HG03558 (cell line): Measurements from ENCODE around the gene PLB1.

ENCODE experiments used
- ATAC-seq: cut with Tn5 transposase; IDR thresholded peaks from one replicate; pipeline ENCODE4 v1.9.1; 2021; ENCODE audit warnings: moderate number of reproducible peaks; ENCODE audit not compliant: unreplicated experiment; ENCODE audit errors: extremely low read depth

Gene PLB1

GRCh38 chr2:28495551-28496250 is at the start of gene PLB1:
Gene PLB1 (plus strand): TSS chr2:28496060. CDS start chr2:28496115, 55 bp downstream.
- ATAC-seq = no peak

GRCh38 chr2:28446531-28446930 is 49.3 kb upstream of the PLB1 start:
- ATAC-seq = no peak

GRCh38 chr2:28447086-28447485 is 48.8 kb upstream of the PLB1 start:
- no peak for ATAC-seq

- no peak for ATAC-seq
These were observed 47.7 kb upstream of the PLB1 start for GRCh38 chr2:28447943-28448792.

- no peak for ATAC-seq
These were observed 47.1 kb upstream of the PLB1 start for GRCh38 chr2:28448793-28449100.

GRCh38 chr2:28449126-28449487 is 46.8 kb upstream of the PLB1 start:
- ATAC-seq = no peak

- no peak for ATAC-seq
These were observed 46.1 kb upstream of the PLB1 start for GRCh38 chr2:28449488-28450395.

GRCh38 chr2:28450901-28451565 is 44.8 kb upstream of the PLB1 start:
- no peak for ATAC-seq

- no peak for ATAC-seq
These were observed 43.9 kb upstream of the PLB1 start for GRCh38 chr2:28451793-28452533.

- ATAC-seq = no peak
These were observed 43.3 kb upstream of the PLB1 start for GRCh38 chr2:28452534-28453081.

- ATAC-seq = no peak
These were observed 42.5 kb upstream of the PLB1 start for GRCh38 chr2:28453396-28453795.

GRCh38 chr2:28454016-28454930 is 41.6 kb upstream of the PLB1 start:
- no peak for ATAC-seq

GRCh38 chr2:28457237-28457636 is 38.6 kb upstream of the PLB1 start:
- ATAC-seq = no peak

GRCh38 chr2:28461056-28461455 is 34.8 kb upstream of the PLB1 start:
- no peak for ATAC-seq

- ATAC-seq = no peak
These were observed 33.7 kb upstream of the PLB1 start for GRCh38 chr2:28462122-28462521.

- no peak for ATAC-seq
These were observed 32.5 kb upstream of the PLB1 start for GRCh38 chr2:28463211-28463816.

GRCh38 chr2:28463893-28464292 is 32.0 kb upstream of the PLB1 start:
- no peak for ATAC-seq
